Measurements from ENCODE around the gene SLC44A4. TPM values are rescaled to one million over a fixed set of nuclear protein-coding genes. Genes with fewer than 3 reads are reported as not detected.

Gene SLC44A4
- total RNA-seq, 1 donor from 2014 or later, result not detected

- no peak for DNase-seq (ENCODE audit: low spot score)
- H3K27ac Mint-ChIP-seq (ENCODE audit: unreplicated experiment), result no peak overlapping the region
- H3K9me3 Mint-ChIP-seq (ENCODE audit: low read depth), result no peaks in the 10 kb centered on the region
- H3K36me3 Mint-ChIP-seq (ENCODE audit: low read depth), result peaks cover 22% of the 10 kb centered on the region
- TF ChIP-seq, protein P1, sequence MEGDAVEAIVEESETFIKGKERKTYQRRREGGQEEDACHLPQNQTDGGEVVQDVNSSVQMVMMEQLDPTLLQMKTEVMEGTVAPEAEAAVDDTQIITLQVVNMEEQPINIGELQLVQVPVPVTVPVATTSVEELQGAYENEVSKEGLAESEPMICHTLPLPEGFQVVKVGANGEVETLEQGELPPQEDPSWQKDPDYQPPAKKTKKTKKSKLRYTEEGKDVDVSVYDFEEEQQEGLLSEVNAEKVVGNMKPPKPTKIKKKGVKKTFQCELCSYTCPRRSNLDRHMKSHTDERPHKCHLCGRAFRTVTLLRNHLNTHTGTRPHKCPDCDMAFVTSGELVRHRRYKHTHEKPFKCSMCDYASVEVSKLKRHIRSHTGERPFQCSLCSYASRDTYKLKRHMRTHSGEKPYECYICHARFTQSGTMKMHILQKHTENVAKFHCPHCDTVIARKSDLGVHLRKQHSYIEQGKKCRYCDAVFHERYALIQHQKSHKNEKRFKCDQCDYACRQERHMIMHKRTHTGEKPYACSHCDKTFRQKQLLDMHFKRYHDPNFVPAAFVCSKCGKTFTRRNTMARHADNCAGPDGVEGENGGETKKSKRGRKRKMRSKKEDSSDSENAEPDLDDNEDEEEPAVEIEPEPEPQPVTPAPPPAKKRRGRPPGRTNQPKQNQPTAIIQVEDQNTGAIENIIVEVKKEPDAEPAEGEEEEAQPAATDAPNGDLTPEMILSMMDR (IDR thresholded peaks at IDR 0.05), result peak; percentile 83
- no peak overlapping the region for H3K4me3 Mint-ChIP-seq (ENCODE audit: unreplicated experiment)
- H3K27me3 Mint-ChIP-seq (ENCODE audit: low read depth), result no peaks in the 10 kb centered on the region
- no peaks in the 10 kb centered on the region for H3K4me1 Mint-ChIP-seq (ENCODE audit: low read depth)
Measured at GRCh38 chr6:31888276-31889258, 9.8 kb upstream of the SLC44A4 start.

- Mint-ChIP-seq H3K9me3 (ENCODE audit: low read depth) (no peaks in the 10 kb centered on the region), H3K4me3 (ENCODE audit: unreplicated experiment) (no peak overlapping the region), H3K27me3 (ENCODE audit: low read depth) (no peaks in the 10 kb centered on the region), H3K36me3 (ENCODE audit: low read depth) (peaks cover 27% of the 10 kb centered on the region), H3K27ac (ENCODE audit: unreplicated experiment) (no peak overlapping the region), H3K4me1 (ENCODE audit: low read depth) (no peaks in the 10 kb centered on the region)
- TF ChIP-seq, protein P1 (IDR thresholded peaks at IDR 0.05), result no peak
- DNase-seq (ENCODE audit: low spot score), result no peak
Measured at GRCh38 chr6:31887173-31888007, 8.6 kb upstream of the SLC44A4 start.

DNA sequence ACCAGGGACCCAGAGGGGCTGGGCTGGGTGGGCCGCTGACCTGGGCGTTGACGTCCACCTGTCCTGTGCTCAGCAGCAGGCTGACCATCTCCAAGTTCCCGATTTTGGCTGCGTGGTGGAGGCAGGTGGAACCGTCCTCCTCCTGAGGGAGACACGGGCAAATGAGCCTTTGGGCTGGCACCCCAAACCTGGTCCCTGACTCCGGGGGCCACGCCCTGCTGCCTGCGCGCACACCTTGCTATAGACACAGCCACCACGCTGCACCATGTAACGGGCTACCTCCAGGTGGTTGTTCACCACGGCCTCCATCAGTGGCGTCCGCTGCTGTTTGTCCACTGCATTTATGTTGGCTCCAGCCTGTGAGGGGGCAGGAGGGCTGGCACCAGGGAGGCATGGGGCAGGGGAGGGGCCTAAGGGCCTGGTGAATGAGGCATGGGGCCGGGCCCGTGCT, 7.8 kb upstream of the SLC44A4 start:
- Mint-ChIP-seq H3K9me3 (ENCODE audit: low read depth) (no peaks in the 10 kb centered on the region), H3K4me1 (ENCODE audit: low read depth) (no peaks in the 10 kb centered on the region), H3K4me3 (ENCODE audit: unreplicated experiment) (no peak overlapping the region), H3K27ac (ENCODE audit: unreplicated experiment) (no peak overlapping the region), H3K27me3 (ENCODE audit: low read depth) (no peaks in the 10 kb centered on the region), H3K36me3 (ENCODE audit: low read depth) (peaks cover 27% of the 10 kb centered on the region)
- no peak for DNase-seq (ENCODE audit: low spot score)
- TF ChIP-seq, protein P1 (IDR thresholded peaks at IDR 0.05), result no peak

- H3K27ac Mint-ChIP-seq (ENCODE audit: unreplicated experiment), result no peak overlapping the region
- no peak overlapping the region for H3K4me3 Mint-ChIP-seq (ENCODE audit: unreplicated experiment)
- TF ChIP-seq, protein P1 (IDR thresholded peaks at IDR 0.05), result no peak
- no peaks in the 10 kb centered on the region for H3K9me3 Mint-ChIP-seq (ENCODE audit: low read depth)
- no peaks in the 10 kb centered on the region for H3K4me1 Mint-ChIP-seq (ENCODE audit: low read depth)
- no peaks in the 10 kb centered on the region for H3K27me3 Mint-ChIP-seq (ENCODE audit: low read depth)
- DNase-seq (ENCODE audit: low spot score), result no peak
- peaks cover 36% of the 10 kb centered on the region for H3K36me3 Mint-ChIP-seq (ENCODE audit: low read depth)
Measured at GRCh38 chr6:31884528-31885035, 5.8 kb upstream of the SLC44A4 start.

GRCh38 chr6:31883676-31884075, 4.9 kb upstream of the SLC44A4 start:
- no peaks in the 10 kb centered on the region for H3K27me3 Mint-ChIP-seq (ENCODE audit: low read depth)
- no peaks in the 10 kb centered on the region for H3K9me3 Mint-ChIP-seq (ENCODE audit: low read depth)
- TF ChIP-seq, protein P1 (IDR thresholded peaks at IDR 0.05), result no peak
- H3K27ac Mint-ChIP-seq (ENCODE audit: unreplicated experiment), result no peak overlapping the region
- no peak for DNase-seq (ENCODE audit: low spot score)
- no peak overlapping the region for H3K4me3 Mint-ChIP-seq (ENCODE audit: unreplicated experiment)
- H3K36me3 Mint-ChIP-seq (ENCODE audit: low read depth), result peaks cover 34% of the 10 kb centered on the region
- no peaks in the 10 kb centered on the region for H3K4me1 Mint-ChIP-seq (ENCODE audit: low read depth)

Data from chondrocyte (in vitro differentiated cells).